CD4-positive, CD25-positive, alpha-beta regulatory T cell (primary cell): ENCODE results near the gene RXYLT1. TPM values are rescaled to one million over a fixed set of nuclear protein-coding genes. Genes with fewer than 3 reads are reported as not detected.
A peak's percentile ranks its signal among the peaks of the same experiment; 100 is the strongest.
"Not testable (repeated sequence)": the region's sequence is repeated elsewhere in the genome, so short reads cannot be mapped to it uniquely, and the experiment has no call there.

Experiments
- ATAC-seq, 2 donors: fragments of 150-1000 bp; cut with Tn5 transposase; one replicate each; pipeline ENCODE4 v1.10.0; 2021; ENCODE audit warnings: low read depth in 2 of 2, moderate number of reproducible peaks in 2 of 2, moderate library complexity in 1 of 2
- DNase-seq, 3 donors: peaks; one replicate each; pipeline versions ENCODE4 v3.0.0 to v3.0.0-alpha.2; 2012 to 2022; ENCODE audit warnings: mixed read lengths in 1 of 3
- H3K27ac ChIP-seq: one replicate; pipeline ENCODE4 v1.7.0; 2013; ENCODE audit warnings: mild to moderate bottlenecking, low read length; ENCODE audit not compliant: insufficient read depth, poor library complexity, severe bottlenecking
- H3K27me3 ChIP-seq: one replicate; pipeline ENCODE4 v1.7.0; 2013; ENCODE audit warnings: low read length; ENCODE audit not compliant: control insufficient read depth, insufficient read depth
- H3K36me3 ChIP-seq: one replicate; pipeline ENCODE4 v1.7.0; 2013; ENCODE audit warnings: mild to moderate bottlenecking, low read length, moderate library complexity; ENCODE audit not compliant: control insufficient read depth, insufficient read depth
- H3K4me1 ChIP-seq: 2 replicates; pipeline ENCODE4 v1.7.0; 2013; ENCODE audit warnings: mild to moderate bottlenecking, low read length; ENCODE audit not compliant: insufficient read depth, control insufficient read depth, poor library complexity, severe bottlenecking
- H3K4me3 ChIP-seq: one replicate; pipeline ENCODE4 v1.7.0; 2013; ENCODE audit warnings: low read depth, mild to moderate bottlenecking, low read length, moderate library complexity
- H3K9me3 ChIP-seq, 2 experiments: 1 replicate in 1 of 2; 2 replicates in 1 of 2; pipeline ENCODE4 v1.7.0; 2013; ENCODE audit warnings: low read length in 2 of 2, mild to moderate bottlenecking in 1 of 2, moderate library complexity in 1 of 2; ENCODE audit not compliant: control insufficient read depth in 2 of 2
- H3K27ac Mint-ChIP-seq, 3 donors: one replicate each; pipeline ENCODE4 v1.8.0; 2020 to 2022; ENCODE audit warnings: mild to moderate bottlenecking in 3 of 3, mixed read lengths in 3 of 3, moderate library complexity in 2 of 3
- H3K27me3 Mint-ChIP-seq: one replicate; pipeline ENCODE4 v1.8.0; 2022; ENCODE audit warnings: mild to moderate bottlenecking, mixed read lengths
- H3K36me3 Mint-ChIP-seq: one replicate; pipeline ENCODE4 v1.8.0; 2020; ENCODE audit warnings: mixed read lengths
- H3K4me1 Mint-ChIP-seq, 4 donors: one replicate each; pipeline ENCODE4 v1.8.0; 2020 to 2022; ENCODE audit warnings: mixed read lengths in 4 of 4, mild to moderate bottlenecking in 1 of 4
- H3K4me3 Mint-ChIP-seq, 4 donors: one replicate each; pipeline ENCODE4 v1.8.0; 2020 to 2022; ENCODE audit warnings: mild to moderate bottlenecking in 4 of 4, mixed read lengths in 4 of 4, moderate library complexity in 3 of 4
- H3K9me3 Mint-ChIP-seq, 7 donors: one replicate each; pipeline ENCODE4 v1.8.0; 2020 to 2022; ENCODE audit warnings: mixed read lengths in 7 of 7, mild to moderate bottlenecking in 3 of 7, moderate library complexity in 2 of 7
- polyA plus RNA-seq, 4 donors: library from polyadenylated mRNA; unstranded; fragments of 300-500 nt; fragmentation: Illumina TruSeq; gene quantifications; one replicate each; pipeline ENCODE4 v1.2.3, GENCODE V29; 2021
- total RNA-seq: library from RNA; stranded (reverse); gene quantifications from one replicate; pipeline ENCODE4 v1.2.3, GENCODE V29; 2022

The RXYLT1 gene
- total and polyA plus RNA-seq, 5 donors from 2014 or later: 8.9 to 15.5 (median 12.4) TPM

DNA sequence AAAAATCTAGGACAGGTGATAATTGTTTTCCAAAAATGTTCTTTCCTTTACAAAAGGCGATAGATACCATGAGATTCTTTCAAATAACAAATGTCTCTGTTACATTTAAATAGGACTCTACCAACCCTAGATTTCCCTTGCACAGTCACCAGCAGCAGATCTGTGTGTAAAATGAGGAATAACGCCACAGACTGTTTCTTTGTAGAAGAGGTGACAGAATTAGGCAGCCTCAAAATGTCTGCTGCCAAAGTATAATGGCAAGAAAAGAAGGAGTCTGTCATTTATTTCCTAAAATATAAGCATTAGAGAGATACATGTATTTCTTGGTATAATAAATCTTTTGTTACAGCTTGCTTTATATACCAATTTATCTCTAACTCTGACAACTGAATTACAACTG lies 56.3 kb downstream of the RXYLT1 start:
- Mint-ChIP-seq H3K27me3 (peaks cover 17% of the 10 kb centered on the region), H3K27ac (no peak overlapping the region), H3K4me1 (no peaks in the 10 kb centered on the region), H3K4me3 (no peak overlapping the region), H3K36me3 (no peaks in the 10 kb centered on the region), H3K9me3 (no peaks in the 10 kb centered on the region)
- Histone ChIP-seq H3K4me3 (no peak overlapping the region), H3K9me3 (no peaks in the 10 kb centered on the region), H3K27me3 (peaks cover 1% of the 10 kb centered on the region), H3K36me3 (no peaks in the 10 kb centered on the region), H3K27ac (no peak overlapping the region), H3K4me1 (no peaks in the 10 kb centered on the region)
- no peak for DNase-seq
- no peak for ATAC-seq

DNA sequence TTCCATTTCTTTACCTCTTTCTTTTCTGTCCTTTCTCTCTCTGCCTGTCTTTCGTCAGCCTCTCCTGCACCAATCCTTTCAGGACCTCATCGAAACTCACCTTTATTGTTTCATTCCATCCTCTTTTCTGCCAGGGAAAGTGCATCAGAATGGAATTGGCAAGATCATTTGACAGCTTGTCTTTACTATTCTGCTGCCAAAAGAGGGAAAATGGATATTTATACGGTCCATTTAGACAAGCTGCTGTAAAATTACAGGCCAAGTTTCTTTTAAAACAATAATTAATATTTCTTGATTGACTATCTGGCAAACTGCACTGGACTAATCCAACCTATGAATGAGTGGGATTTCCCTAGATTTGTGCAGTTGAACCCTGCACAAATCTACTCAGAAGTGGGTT lies 57.2 kb downstream of the RXYLT1 start:
- ATAC-seq (no peak), DNase-seq (no peak)
- Mint-ChIP-seq H3K27ac (no peak overlapping the region), H3K4me1 (no peaks in the 10 kb centered on the region), H3K27me3 (peaks cover 26% of the 10 kb centered on the region), H3K9me3 (no peaks in the 10 kb centered on the region), H3K4me3 (no peak overlapping the region), H3K36me3 (no peaks in the 10 kb centered on the region)
- H3K36me3 ChIP-seq: no peaks in the 10 kb centered on the region
- no peak overlapping the region for H3K4me3 ChIP-seq
- H3K4me1 ChIP-seq: no peaks in the 10 kb centered on the region
- peaks cover 1% of the 10 kb centered on the region for H3K27me3 ChIP-seq
- H3K9me3 ChIP-seq: no peaks in the 10 kb centered on the region
- H3K27ac ChIP-seq: no peak overlapping the region

DNA sequence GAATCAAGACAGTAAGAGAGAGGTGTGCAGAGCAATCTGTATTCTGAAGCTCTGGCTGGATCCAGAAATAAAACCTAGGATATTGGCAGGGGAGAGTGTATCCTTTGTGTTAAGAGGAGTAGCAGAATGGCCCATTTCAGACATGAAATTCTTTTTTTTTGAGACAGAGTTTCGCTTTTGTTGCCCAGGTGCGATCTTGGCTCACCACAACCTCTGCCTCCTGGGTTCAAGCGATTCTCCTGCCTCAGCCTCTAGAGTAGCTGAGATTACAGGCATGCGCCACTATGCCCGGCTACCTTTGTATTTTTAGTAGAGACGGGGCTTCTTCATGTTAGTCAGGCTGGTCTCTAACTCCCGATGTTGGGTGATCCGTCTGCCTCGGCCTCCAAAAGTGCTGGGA lies 58.7 kb downstream of the RXYLT1 start:
- H3K27ac Mint-ChIP-seq: no peak overlapping the region
- no peak for DNase-seq
- no peak for ATAC-seq
- no peaks in the 10 kb centered on the region for H3K9me3 Mint-ChIP-seq
- Histone ChIP-seq H3K27me3 (peaks cover 4% of the 10 kb centered on the region), H3K4me3 (no peak overlapping the region), H3K4me1 (peaks cover 4% of the 10 kb centered on the region), H3K27ac (no peak overlapping the region), H3K9me3 (no peaks in the 10 kb centered on the region), H3K36me3 (no peaks in the 10 kb centered on the region)
- H3K27me3 Mint-ChIP-seq: peaks cover 30% of the 10 kb centered on the region
- no peaks in the 10 kb centered on the region for H3K36me3 Mint-ChIP-seq
- no peak overlapping the region for H3K4me3 Mint-ChIP-seq
- H3K4me1 Mint-ChIP-seq: peaks cover 0 to 4% (median 1%) of the 10 kb centered on the region in 4 donors

DNA sequence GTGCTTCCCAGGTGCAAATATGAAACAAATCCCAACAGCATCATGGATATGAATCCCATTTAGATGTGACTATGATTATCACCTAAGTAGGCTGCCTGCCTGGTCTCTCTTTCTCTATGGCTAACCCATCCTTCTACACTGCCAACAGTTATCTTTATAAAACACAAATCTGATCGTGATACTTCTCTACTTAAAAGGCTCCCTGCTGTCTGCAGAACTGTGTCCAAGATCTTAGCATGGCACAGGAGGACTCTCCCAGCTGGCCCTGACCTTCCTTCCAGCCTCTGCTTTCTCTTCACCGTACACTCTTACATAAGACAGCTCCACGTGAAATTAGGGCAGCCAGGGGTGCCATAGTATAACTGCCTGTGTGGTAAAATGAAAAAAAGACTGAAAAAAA lies 61.3 kb downstream of the RXYLT1 start:
- H3K4me3 Mint-ChIP-seq: no peak overlapping the region
- H3K36me3 Mint-ChIP-seq: no peaks in the 10 kb centered on the region
- H3K27me3 Mint-ChIP-seq: peaks cover 46% of the 10 kb centered on the region
- no peak for ATAC-seq
- H3K4me1 Mint-ChIP-seq: peaks cover 0 to 10% (median 3%) of the 10 kb centered on the region in 4 donors
- Histone ChIP-seq H3K4me3 (no peak overlapping the region), H3K27me3 (peaks cover 14% of the 10 kb centered on the region), H3K36me3 (no peaks in the 10 kb centered on the region), H3K9me3 (no peaks in the 10 kb centered on the region), H3K4me1 (peaks cover 19% of the 10 kb centered on the region), H3K27ac (no peak overlapping the region)
- no peaks in the 10 kb centered on the region for H3K9me3 Mint-ChIP-seq
- DNase-seq: no peak
- no peak overlapping the region for H3K27ac Mint-ChIP-seq

DNA sequence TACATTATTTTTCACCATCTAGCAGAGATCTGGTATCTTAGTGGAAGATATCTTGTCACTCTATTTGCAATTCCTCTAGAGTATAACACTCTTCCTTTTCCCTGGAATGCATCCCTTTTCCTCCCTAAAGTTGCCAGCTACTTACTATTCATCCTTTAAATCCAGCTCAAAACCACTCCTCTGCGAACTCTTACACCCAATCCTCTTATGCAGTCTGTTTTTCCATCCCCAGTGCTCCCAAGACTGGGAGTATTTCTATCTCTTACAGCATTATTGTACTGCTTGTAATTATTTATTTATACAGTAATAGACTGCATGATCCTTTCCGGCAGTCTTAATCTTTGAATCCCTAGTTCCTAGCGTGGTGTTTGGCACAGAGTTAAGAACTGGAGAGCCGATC lies 61.9 kb downstream of the RXYLT1 start:
- no peaks in the 10 kb centered on the region for H3K9me3 Mint-ChIP-seq
- H3K27ac Mint-ChIP-seq: no peak overlapping the region
- peak overlapping the region in 1 of 4 donors; percentile 62 for H3K4me3 Mint-ChIP-seq

DNA sequence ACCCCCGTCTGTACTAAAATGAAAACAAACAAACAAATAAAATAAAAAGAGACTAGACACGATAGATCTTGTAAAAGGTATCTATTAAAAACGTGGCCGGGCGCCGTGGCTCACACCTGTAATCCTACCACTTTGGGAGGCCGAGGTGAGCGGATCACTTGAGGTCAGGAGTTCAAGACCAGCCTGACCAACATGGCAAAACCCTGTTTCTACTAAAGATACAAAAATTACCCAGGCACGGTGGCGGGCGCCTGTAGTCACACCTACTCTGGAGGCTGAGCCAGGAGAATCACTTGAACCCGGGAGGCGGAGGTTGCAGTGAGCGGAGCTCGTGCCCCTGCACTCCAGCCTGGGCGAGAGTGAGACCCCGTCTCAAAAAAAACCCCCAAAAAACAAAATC lies 63.0 kb downstream of the RXYLT1 start:
- H3K27ac Mint-ChIP-seq, H3K4me1 Mint-ChIP-seq: not testable (repeated sequence)
- peaks cover 19% of the 10 kb centered on the region for H3K4me1 ChIP-seq

More for the DNA sequence above, 61.9 kb downstream of the RXYLT1 start:
- Histone ChIP-seq H3K36me3 (no peaks in the 10 kb centered on the region), H3K4me1 (peaks cover 19% of the 10 kb centered on the region), H3K27me3 (peaks cover 16% of the 10 kb centered on the region), H3K9me3 (no peaks in the 10 kb centered on the region), H3K27ac (no peak overlapping the region), H3K4me3 (no peak overlapping the region)
- no peak for ATAC-seq
- Mint-ChIP-seq H3K27me3 (peaks cover 52% of the 10 kb centered on the region), H3K4me1 (peaks cover 0 to 10% (median 3%) of the 10 kb centered on the region in 4 donors), H3K36me3 (no peaks in the 10 kb centered on the region)
- DNase-seq: no peak

DNA sequence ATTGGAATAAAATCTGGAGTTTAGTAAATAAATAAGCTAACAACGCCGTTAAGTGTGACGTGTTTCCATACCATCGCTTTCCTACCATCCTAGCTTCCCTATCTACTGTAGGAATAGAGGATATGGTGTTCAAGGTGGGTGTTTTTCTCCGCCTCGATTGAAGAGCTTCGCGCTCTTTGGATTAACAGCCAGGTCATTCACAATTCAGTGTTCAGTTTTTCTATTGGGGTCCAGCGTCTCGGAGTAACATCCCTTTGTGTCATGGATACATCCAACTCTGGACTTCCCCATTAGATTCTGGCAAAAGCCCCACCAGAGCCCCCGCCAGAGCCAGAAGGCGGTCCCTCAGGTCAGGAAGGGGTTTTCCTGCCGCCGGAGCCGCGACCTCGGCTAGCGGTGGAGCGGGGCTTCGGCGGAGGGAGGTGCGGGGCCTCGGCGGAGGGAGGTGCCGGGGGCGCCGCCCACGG lies 63.6 kb downstream of the RXYLT1 start:
- H3K4me1 Mint-ChIP-seq: peaks cover 0 to 10% (median 3%) of the 10 kb centered on the region in 4 donors
- Histone ChIP-seq H3K4me3 (no peak overlapping the region), H3K4me1 (peaks cover 19% of the 10 kb centered on the region), H3K27me3 (peaks cover 17% of the 10 kb centered on the region), H3K27ac (no peak overlapping the region), H3K36me3 (no peaks in the 10 kb centered on the region), H3K9me3 (no peaks in the 10 kb centered on the region)
- no peaks in the 10 kb centered on the region for H3K36me3 Mint-ChIP-seq
- DNase-seq (no peak), ATAC-seq (no peak)
- H3K4me3 Mint-ChIP-seq: peak overlapping the region; percentile 24 to 76 (median 52)
- peak overlapping the region in 1 of 3 donors; percentile 16 for H3K27ac Mint-ChIP-seq
- peaks cover 60% of the 10 kb centered on the region for H3K27me3 Mint-ChIP-seq
- no peaks in the 10 kb centered on the region for H3K9me3 Mint-ChIP-seq

More for the DNA sequence above, 63.0 kb downstream of the RXYLT1 start:
- Mint-ChIP-seq H3K4me3 (peak overlapping the region; percentile 24 to 76 (median 52)), H3K27me3 (peaks cover 59% of the 10 kb centered on the region)
- peaks cover 17% of the 10 kb centered on the region for H3K27me3 ChIP-seq
- H3K36me3 ChIP-seq, H3K36me3 Mint-ChIP-seq, DNase-seq, ATAC-seq, H3K9me3 ChIP-seq, H3K4me3 ChIP-seq, H3K9me3 Mint-ChIP-seq, H3K27ac ChIP-seq: not testable (repeated sequence)

DNA sequence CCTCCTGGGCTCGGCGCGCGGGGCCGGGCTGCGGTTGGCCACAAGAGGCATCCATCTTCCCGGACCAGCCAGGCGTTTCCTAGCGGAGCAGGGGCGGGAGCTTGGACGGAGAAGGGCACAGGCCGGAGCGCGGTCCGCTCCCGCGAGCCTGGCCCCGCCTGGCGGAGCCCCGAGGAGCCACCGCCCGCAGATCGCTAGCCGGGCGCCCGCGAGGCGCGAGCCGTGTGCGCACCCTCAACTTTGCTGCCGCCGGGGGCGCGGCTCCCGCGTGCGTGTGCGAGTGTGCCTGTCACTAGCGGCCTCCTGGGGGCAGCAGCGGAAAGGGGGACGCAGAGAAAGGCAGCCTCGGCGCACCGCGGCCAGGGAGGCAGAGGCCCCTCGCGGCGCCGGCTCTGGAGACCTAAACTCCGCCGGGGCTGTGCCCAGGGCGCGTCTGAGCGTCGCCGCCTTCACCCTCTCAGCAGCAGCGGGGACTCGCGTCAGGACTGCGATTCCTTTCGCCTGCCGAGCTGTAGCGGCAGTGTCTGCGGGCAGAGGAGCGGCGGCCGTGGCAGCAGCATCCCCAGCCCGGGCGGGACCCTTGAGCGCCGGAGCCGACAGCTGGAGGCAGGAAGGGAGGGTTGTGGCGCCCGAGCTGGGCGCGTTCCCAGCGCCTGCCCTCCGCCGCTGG lies 64.1 kb downstream of the RXYLT1 start:
- H3K27me3 Mint-ChIP-seq: peaks cover 62% of the 10 kb centered on the region
- H3K36me3 Mint-ChIP-seq: no peaks in the 10 kb centered on the region
- peak overlapping the region in 2 of 4 donors; percentile 59 to 63 for H3K4me3 Mint-ChIP-seq
- Histone ChIP-seq H3K27ac (no peak overlapping the region), H3K27me3 (peaks cover 17% of the 10 kb centered on the region), H3K4me1 (peaks cover 19% of the 10 kb centered on the region), H3K36me3 (no peaks in the 10 kb centered on the region), H3K4me3 (no peak overlapping the region), H3K9me3 (no peaks in the 10 kb centered on the region)
- no peaks in the 10 kb centered on the region for H3K9me3 Mint-ChIP-seq
- H3K4me1 Mint-ChIP-seq: peaks cover 0 to 10% (median 3%) of the 10 kb centered on the region in 4 donors
- peak; percentile 87 to 90 for ATAC-seq
- peak; percentile 53 to 82 (median 68) for DNase-seq
- H3K27ac Mint-ChIP-seq: no peak overlapping the region
